Thyroid gland (tissue), 4 donors: ENCODE results near the gene CPD.

Experiments used
- CTCF ChIP-seq, 6 experiments: fragments of 200-600 bp in 3 of 6; fragments of 450-650 bp in 3 of 6; sonication (generic) in 3 of 6; IDR thresholded peaks; one replicate each; pipeline ENCODE4 v1.5.1; 2016 to 2019; ENCODE audit warnings: antibody characterized with exemption in 6 of 6, mild to moderate bottlenecking in 2 of 6, inconsistent platforms in 1 of 6, moderate library complexity in 1 of 6
- POLR2A ChIP-seq, 2 donors: fragments of 450-650 bp; IDR thresholded peaks; one replicate each; pipeline ENCODE4 v1.6.1; 2017; ENCODE audit warnings: antibody characterized with exemption in 2 of 2, mild to moderate bottlenecking in 2 of 2, moderate library complexity in 1 of 2

- TF ChIP-seq POLR2A (IDR thresholded peaks at IDR 0.05) (no peak), CTCF (IDR thresholded peaks at IDR 0.05) (no peak)
These were observed 103.8 kb downstream of the CPD start for GRCh38 chr17:30482555-30482954.
